Left cardiac atrium (tissue), 4 donors: Measurements from ENCODE around the gene PCBP1. TPM values are rescaled to one million over a fixed set of nuclear protein-coding genes. Genes with fewer than 3 reads are reported as not detected.

Experiments
- ATAC-seq, 2 donors: fragments of 200-7000 bp; cut with Tn5 transposase; one replicate each; pipeline ENCODE4 v1.9.1; 2020; ENCODE audit warnings: mild to moderate bottlenecking in 2 of 2, moderate library complexity in 2 of 2
- DNase-seq: peaks from one replicate; pipeline ENCODE4 v3.0.0-alpha.2; 2020
- intact Hi-C, 2 donors: fragments of 100-400 bp; cut with DNase I; formaldehyde crosslinking; loops; one replicate each; pipeline versions ENCODE4 v1.14.1 to v1.15.1; 2022 to 2023
- total RNA-seq, 2 donors: library from RNA; stranded (reverse); fragmentation: NEBNext Ultra II Directional; extraction: Animal tissue kit (Norgen Biotek cat#: 25700); gene quantifications; one replicate each; pipeline ENCODE4 v1.2.1, GENCODE V29; 2021
- donor health status: DM: no; HTN: yes; CAD: no.
- donor health status: DM: no; HTN: yes; CAD: no; lungs with severe emphysema.
- donor health status: DM: yes; HTN: yes; CAD: no.
- donor health status: Dilated cardiomyopathy.

Gene PCBP1
- total RNA-seq, 2 donors from 2014 or later: 230 to 248 TPM

GRCh38 chr2:70073493-70073892 lies 13.8 kb upstream of the PCBP1 start:
- intact Hi-C loops: loop anchor here in 1 of 2 donors (5.0 kb wide), 1 partner anchor 161 kb away; no protein-coding TSS in a partner anchor
- DNase-seq: no peak
- ATAC-seq: no peak

- ATAC-seq (peak in 1 of 2 donors; percentile 38), DNase-seq (no peak)
- intact Hi-C loops: no loop called here
Measured at GRCh38 chr2:70078384-70078783, 8.9 kb upstream of the PCBP1 start.

GRCh38 chr2:70080610-70081200 lies 6.6 kb upstream of the PCBP1 start:
- intact Hi-C loops: loop anchor here (5.0 kb wide), 2 partner anchors 163 to 168 kb away; partner anchors contain the start of gene MXD1 (in 1 of the 2)

GRCh38 chr2:70081221-70081620 lies 6.1 kb upstream of the PCBP1 start:
- intact Hi-C loops: loop anchor here (5.0 kb wide), 2 partner anchors 164 to 169 kb away; partner anchors contain the start of gene MXD1 (in 1 of the 2)
- ATAC-seq (no peak), DNase-seq (no peak)

More at GRCh38 chr2:70080610-70081200, 6.6 kb upstream of the PCBP1 start:
- ATAC-seq: no peak
- DNase-seq: no peak

- ATAC-seq (no peak), DNase-seq (no peak)
- intact Hi-C loops: loop anchor here (5.0 kb wide), 2 partner anchors 166 to 171 kb away; partner anchors contain the start of gene MXD1 (in 1 of the 2)
Measured at GRCh38 chr2:70083344-70084156, 3.7 kb upstream of the PCBP1 start.

GRCh38 chr2:70084973-70085710 lies 2.1 kb upstream of the PCBP1 start:
- intact Hi-C loops: loop anchor here (5.0 kb wide), 3 partner anchors 37 to 173 kb away; partner anchors contain the start of gene MXD1 (in 1 of the 2)
- ATAC-seq (no peak), DNase-seq (no peak)

- intact Hi-C loops: loop anchor here (1.0 to 5.0 kb wide), 3 partner anchors 37 to 57 kb away; no protein-coding TSS in a partner anchor
- ATAC-seq (no peak), DNase-seq (no peak)
Measured at GRCh38 chr2:70085711-70086277, 1.5 kb upstream of the PCBP1 start.

GRCh38 chr2:70086278-70086837 lies 919 bp upstream of the PCBP1 start:
- intact Hi-C loops: loop anchor here (1.0 to 5.0 kb wide), 3 partner anchors 36 to 56 kb away; no protein-coding TSS in a partner anchor
- ATAC-seq: peak; percentile 48 to 60
- DNase-seq: peak; percentile 87

GRCh38 chr2:70087702-70088597 lies 673 bp downstream of the PCBP1 start:
- ATAC-seq: peak; percentile 12 to 23
- DNase-seq: peak; percentile 50
- intact Hi-C loops: loop anchor here in 1 of 2 donors (2.0 to 5.0 kb wide), 2 partner anchors 34 to 55 kb away; no protein-coding TSS in a partner anchor

GRCh38 chr2:70088598-70089219 lies 1.4 kb downstream of the PCBP1 start:
- intact Hi-C loops: loop anchor here in 1 of 2 donors (5.0 kb wide), 1 partner anchor 34 kb away; no protein-coding TSS in a partner anchor
- DNase-seq (no peak), ATAC-seq (no peak)

- intact Hi-C loops: loop anchor here in 1 of 2 donors (5.0 kb wide), 1 partner anchor 33 kb away; no protein-coding TSS in a partner anchor
- ATAC-seq (no peak), DNase-seq (no peak)
Measured at GRCh38 chr2:70089220-70089982, 2.1 kb downstream of the PCBP1 start.

- ATAC-seq (no peak), DNase-seq (no peak)
- intact Hi-C loops: loop anchor here in 1 of 2 donors (5.0 kb wide), 1 partner anchor 32 kb away; no protein-coding TSS in a partner anchor
Measured at GRCh38 chr2:70089983-70090525, 2.8 kb downstream of the PCBP1 start.

GRCh38 chr2:70090706-70091334 lies 3.5 kb downstream of the PCBP1 start:
- intact Hi-C loops: no loop called here
- no peak for DNase-seq
- no peak for ATAC-seq

- DNase-seq (no peak), ATAC-seq (no peak)
- intact Hi-C loops: no loop called here
Measured at GRCh38 chr2:70091364-70091763, 4.1 kb downstream of the PCBP1 start.

GRCh38 chr2:70091816-70092215 lies 4.5 kb downstream of the PCBP1 start:
- ATAC-seq (no peak), DNase-seq (no peak)
- intact Hi-C loops: no loop called here
